Right lung (tissue), 10 donors: Measurements from ENCODE around the gene RAB9B. TPM values are rescaled to one million over a fixed set of nuclear protein-coding genes. Genes with fewer than 3 reads are reported as not detected.
A peak's percentile ranks its signal among the peaks of the same experiment; 100 is the strongest.
"Not testable (repeated sequence)": the region's sequence is repeated elsewhere in the genome, so short reads cannot be mapped to it uniquely, and the experiment has no call there.

Source experiments
- DNase-seq, 2 donors: peaks; one replicate each; pipeline ENCODE4 v3.0.0-alpha.2; 2013
- long read RNA-seq, 8 donors: transcript quantifications; one replicate each; lab custom pipeline, GENCODE V29; 2026
- polyA plus RNA-seq, 5 donors: library from polyadenylated mRNA; unstranded; fragments of 120-200 nt; gene quantifications; one replicate each; pipeline versions ENCODE4 v1.2.1 to v1.2.3, GENCODE V29; 2013; ENCODE audit warnings: inconsistent platforms in 1 of 5, low replicate concordance in 1 of 5; ENCODE audit not compliant: insufficient read length in 5 of 5, insufficient read depth in 1 of 5

RAB9B gene, protein sequence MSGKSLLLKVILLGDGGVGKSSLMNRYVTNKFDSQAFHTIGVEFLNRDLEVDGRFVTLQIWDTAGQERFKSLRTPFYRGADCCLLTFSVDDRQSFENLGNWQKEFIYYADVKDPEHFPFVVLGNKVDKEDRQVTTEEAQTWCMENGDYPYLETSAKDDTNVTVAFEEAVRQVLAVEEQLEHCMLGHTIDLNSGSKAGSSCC
- 1 to 10 TPM; 2.7 to 3.6 (median 3.1) TPM for polyA plus RNA-seq
- long read RNA-seq, donor 1, partial matches to known transcripts: 0 of 1 reads
- long read RNA-seq, donor 1, other reads (novel, unspliced or antisense): 0 of 1 reads
- long read RNA-seq, donor 2: 0 reads
- long read RNA-seq, donor 3: 0 reads
- long read RNA-seq, donor 4: 0 reads
- long read RNA-seq, donor 5, partial matches to known transcripts: 0 of 1 reads
- long read RNA-seq, donor 5, other reads (novel, unspliced or antisense): 0 of 1 reads
- long read RNA-seq, donor 6, partial matches to known transcripts: 0 of 2 reads
- long read RNA-seq, donor 6, other reads (novel, unspliced or antisense): 0 of 2 reads
- long read RNA-seq, donor 7, partial matches to known transcripts: 63 of 63 reads
- long read RNA-seq, donor 7, other reads (novel, unspliced or antisense): 0 of 63 reads
- long read RNA-seq, donor 8: 0 reads

DNA sequence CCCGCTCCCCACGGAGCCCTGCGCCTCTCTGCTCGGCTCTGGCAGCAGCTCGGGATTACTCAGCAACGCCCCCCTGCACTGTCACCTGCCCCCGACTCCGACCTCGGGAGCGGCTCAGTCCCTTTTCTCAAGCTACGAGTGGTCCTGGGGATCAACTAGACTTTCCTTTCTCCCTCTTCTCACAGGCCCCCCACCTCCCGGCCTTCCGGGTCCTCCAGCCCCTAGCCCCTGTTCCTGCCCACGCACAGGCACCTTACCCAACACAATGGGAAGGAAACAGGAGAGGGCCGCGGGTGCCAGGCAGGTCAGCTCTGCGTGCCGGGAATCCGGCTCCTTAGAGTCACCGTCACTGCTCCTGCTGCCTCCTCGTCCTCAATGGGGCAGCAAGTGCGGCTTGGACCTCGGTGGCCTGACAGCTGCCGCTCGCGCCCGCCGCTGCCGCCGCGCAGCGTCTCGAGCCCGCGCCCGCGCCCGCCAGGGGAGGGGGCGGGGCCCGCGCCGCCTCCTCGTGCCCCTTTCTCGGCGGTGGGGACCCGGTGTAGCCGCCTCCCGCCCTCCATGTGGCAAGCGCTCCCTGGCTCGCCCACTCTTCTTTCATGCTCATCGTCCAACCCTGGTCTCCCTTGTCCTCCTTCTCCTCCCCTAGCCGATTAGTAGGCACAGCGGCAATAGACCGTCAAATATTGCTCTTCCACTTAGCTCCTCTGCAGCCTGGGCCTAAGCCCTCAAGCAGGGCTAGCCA, at the start of gene RAB9B:
TSS of gene RAB9B (minus strand) at position 455 of the 742 bp plus-strand sequence. CDS start 6,473 bp downstream, outside the sequence.
- DNase-seq: peak in 1 of 2 donors; percentile 39

DNA sequence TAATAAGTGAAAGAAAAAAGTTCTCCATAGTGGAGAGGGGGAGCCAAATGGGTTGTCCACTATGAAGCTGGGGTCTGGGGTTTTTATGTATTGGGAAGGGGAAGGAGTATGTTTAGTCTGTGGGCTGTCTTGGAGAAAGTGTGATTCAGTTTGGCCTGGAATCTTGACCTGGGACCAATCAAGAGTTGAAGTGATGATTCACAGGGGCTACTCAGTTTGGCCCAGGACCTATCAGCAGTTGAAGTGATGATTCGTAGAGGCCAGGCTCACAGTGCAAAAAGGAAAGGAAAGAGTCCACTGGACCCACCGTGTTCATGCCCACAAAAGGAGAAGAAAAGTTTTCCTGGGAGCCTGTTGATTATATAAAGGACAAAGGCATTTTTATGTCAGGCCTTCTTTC, 47.3 kb upstream of the RAB9B start:
- DNase-seq: no peak

DNA sequence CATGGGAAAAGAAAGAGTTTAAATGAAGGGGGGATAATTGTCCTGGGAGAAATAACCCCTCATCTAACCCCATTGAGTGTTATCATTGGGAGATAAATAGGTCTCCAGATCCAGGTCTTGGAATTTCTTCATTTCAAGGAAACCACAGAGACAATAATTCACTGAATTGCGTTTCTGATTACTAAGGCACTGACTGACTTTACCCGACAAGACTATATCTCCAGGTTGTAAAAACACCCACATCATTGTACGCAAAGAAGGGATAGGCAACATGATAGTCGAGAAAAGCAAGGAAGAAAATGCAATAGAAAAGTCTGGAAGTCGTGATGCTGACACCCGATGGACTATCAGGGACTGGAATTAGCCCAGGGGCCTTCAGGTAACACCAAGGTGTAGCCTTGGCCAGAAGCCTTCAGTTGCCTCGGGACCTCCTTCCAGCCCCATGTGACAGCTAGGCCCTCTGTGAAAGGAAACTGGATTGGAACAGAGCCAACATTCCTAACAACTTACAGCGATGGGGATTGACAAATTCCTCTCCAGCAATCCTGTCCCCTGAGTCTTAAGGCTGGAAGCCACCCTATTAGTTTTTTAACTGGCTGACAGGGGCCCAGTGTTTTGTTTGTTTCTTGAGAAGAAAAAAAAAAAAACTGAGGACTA, 46.5 kb upstream of the RAB9B start:
- no peak for DNase-seq

DNA sequence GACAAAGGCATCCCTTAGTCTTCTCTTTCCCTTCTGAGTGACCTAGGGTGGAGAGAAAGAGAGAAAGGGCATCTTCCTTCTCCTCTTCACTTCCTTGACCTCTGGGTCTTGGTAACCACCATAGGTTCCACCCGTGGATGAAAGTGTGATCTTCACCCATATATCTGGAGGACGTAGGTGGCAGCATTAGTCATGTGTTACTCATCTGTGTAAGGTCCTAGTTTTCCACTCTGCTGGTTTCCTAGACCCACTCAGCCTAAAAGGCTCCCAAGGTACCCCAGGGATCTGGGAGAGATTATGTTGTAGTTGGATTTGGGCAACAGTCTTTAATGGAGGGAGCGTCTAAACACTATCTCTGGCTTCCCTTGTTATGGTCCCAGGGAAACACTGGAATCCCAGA, 45.5 kb upstream of the RAB9B start:
- no peak for DNase-seq

DNA sequence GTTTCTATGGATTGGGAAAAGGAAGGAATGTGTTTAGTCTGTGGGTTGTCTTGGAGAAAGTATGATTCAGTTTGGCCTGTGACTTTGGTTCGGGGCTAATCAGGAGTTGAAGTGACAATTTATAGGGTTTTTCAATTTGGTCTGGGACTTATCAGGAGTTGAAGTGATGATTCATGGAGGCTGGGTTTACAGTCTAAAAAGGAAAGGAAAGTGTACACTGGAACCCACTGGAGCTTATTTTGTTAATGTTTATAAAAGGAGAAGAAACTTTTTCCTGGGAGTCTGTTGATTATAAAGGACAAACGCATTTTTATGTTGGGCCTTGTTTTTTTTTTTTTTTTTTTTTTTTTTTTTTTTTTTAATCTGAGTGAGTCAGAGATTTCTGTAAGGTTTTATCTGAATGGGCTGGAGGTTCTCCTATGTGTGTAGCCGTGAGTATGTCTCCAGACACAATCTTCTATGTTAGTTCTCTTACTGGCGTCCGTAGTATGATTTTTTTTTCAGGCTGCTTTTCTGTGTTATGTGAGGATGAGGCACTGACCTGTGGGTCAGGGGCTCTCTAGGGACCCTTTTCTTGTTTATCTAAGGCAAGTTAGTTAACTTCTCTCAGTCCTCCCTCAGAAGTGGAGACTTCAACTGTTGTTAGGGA, 33.0 kb upstream of the RAB9B start:
- no peak for DNase-seq

DNA sequence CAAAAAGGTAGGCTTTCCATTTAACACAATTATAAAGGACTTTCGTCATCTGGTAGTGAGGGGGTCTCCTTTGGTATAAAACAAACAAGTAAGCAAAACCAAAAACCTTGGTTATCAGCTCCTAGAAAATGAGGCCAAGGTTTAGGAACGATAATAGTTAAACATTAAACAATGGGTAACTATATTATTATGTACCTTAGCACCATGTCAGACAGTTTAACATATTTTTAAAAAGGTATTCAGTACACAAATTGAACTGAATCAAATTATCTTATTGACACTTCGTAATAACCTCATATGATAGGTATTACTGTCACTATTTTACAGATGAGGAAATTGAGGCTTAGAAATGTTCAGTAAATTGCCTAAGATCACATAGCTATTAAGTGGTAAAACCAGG, 32.1 kb upstream of the RAB9B start:
- DNase-seq: no peak

DNA sequence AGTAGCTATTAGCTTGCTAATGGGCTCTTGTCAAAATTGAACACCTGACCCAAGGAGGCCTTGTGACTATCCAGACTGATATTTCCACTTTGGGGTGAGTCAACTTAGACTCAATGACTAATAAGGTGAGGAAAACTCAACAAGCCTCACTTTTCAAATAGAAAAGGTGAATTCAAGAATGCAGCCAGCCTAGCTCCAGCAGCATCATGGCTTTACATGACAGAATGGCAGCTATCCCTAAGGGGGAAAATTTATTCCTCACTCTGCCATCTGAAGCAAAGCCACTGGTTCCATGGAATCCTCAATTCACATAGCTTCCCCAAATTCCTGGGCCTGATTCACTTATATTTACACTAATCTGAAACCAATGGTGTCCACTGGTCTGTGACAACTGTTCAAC, 29.1 kb upstream of the RAB9B start:
- DNase-seq: no peak

DNA sequence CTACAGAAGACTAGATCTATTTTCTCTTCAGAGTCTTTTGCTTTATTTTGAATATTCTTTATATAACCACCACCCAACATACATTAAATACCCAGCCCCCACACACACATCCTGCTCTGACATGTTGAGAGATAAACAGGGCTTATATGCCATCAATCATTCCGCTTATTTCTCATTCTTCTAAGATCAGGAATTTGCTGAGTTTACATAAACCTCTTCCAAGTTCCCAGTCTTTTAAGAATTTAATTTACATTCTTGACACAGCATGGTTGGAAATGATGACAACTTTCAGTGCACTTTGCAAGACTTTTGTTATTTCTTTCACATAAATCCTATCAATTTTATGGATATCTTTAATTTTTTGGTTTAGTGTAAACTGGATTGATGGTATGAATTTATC, 17.5 kb upstream of the RAB9B start:
- DNase-seq: no peak

DNA sequence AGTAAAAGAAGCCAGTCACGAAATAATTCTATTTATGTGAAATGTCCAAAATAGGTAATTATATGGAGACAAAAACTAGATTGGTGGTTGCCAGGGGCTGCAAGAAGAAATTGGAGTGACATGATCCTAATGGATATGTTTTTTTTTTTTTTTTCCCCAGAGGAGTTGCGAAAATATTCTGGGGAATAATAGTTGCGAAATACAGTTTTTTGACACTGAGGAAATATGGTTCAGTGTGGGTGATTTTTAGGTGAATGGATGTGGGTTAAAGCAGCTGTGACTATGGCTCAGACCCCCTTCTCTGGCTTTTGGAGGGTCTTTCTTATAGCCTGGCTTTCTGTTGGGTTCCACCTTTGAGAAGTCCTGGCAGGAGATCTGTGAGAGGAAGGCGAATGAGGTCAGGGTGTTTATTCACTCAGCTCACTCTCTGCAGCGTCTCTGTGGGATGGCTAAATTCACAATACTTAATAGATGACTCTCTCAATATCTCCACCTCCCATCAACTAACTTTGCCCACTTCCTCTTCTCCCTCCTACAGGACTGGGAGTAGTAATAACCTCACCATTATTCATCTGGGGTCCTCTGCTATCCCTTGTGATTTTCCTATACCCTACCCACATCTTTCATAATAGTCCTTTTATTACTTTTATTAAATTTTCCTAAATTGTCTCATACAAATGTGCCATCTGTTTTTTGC, 15.3 kb upstream of the RAB9B start:
- no peak for DNase-seq

DNA sequence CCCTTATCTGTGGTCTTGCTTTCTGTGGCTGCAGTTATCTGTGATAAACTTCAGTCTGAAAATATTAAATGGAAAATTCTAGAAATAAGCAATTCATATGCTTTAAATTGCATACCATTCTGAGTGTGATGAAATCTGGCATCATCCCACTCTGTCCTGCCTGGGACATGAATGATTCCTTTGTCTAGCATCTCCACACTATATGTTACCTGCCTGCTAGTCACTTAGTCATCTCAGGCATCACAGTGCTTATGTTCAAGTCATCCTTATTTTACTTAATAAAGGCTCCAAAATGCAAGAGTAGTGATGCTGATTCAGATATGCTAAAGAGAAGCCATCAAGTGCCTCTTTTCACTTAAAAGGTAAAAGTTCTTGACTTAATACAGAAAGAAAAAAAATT, 14.3 kb upstream of the RAB9B start:
- no peak for DNase-seq

DNA sequence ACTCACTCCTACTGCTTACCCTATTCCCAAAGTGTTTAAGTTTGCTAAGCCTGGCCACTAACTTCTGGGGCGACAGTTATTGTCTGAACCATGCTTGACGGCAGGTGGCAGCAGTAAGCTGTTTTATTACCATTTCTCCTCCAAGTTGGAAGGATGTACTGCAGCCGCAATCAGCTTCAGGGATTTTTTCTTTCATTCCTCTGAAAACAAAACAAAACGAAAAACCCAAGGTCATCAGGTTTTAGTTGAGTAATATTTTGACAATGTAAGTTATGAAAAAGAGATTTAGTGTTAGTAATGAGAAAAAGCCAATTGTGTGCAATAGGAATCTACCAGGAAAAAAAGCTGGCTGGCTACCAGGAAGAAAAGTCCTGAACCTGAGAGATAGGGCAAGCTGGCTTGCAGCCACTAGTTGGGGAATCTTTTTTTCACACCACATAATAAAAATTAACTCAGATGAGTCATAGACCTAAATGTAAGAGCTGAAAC, 13.2 kb upstream of the RAB9B start:
- peak; percentile 30 to 45 for DNase-seq

DNA sequence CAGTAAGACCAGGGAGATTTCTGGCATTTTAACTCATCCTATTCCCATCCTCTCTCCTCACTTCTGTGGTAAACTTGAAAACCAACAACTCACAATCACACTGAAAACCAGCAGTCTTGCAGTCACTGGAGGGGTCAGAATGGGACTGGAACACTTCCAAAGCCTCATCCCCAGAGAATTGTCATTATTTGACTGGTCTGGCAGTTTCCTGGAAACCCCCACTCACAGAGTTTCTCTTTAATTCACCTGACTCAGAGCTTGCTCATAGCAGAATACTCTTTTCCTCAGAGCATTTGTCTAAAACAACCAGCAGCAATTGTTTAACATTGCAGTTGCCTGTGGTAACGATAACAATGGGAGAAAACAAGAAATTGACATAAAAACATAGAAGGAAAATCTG, 7.3 kb upstream of the RAB9B start:
- DNase-seq: no peak

DNA sequence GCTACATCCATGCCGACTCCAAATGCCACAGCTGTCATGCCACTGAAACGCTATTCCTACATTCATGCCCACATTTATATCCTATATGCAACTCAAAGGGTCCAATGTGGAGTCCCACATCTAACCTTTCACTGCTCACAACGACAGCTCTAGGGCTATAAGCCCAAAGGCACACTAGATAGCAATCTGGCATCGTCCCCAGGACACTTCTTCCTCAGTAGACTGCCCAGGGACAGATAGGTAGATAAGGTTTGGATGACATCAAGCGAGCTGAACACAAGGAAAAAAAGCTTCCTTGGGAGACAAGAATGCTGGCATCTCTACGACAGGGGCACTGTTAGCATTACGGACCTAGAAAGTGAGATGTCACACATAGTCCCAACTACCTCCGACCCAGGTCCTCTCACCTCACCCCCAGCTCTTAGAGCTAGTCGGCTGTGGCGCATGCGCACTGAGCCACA, 685 bp downstream of the RAB9B start:
- DNase-seq: peak in 1 of 2 donors; percentile 31

DNA sequence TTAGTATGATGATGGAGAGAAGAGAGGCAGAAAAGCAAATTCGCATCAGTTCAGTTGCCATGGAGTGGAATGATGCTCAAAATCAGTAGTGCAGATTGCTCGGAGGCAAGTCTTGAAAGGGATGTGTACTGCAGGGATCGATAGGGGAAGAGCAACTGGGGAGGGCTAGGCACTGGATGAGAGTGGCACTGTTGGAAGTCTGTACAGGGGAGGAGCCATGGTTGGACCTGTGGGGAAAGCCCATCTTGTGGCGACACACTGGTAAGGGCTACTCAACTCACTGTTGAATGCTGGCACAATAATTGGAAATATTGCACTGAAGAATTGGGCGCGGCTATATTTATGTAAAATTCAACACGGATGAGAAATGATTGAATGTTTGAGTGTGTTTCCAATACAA, 1.2 kb downstream of the RAB9B start:
- no peak for DNase-seq

DNA sequence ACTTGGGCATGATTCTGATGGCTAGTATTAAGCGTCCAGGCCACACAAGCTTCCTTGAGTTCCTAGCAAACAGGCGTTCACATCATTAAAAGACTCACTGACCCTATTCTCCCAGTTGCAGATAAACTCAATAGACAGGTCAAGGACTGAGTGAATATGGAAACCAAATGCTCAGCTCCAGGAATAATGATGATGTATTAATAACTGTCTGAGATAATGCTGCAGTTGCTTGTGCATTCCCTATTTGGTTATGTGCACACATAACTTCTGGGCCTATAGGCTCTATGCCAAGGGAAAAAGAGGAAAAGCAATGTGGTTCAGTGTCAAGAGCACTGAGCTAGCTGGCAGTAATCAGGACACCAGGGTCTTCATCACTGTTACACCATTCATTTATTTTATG, 3.5 kb downstream of the RAB9B start:
- DNase-seq: no peak

DNA sequence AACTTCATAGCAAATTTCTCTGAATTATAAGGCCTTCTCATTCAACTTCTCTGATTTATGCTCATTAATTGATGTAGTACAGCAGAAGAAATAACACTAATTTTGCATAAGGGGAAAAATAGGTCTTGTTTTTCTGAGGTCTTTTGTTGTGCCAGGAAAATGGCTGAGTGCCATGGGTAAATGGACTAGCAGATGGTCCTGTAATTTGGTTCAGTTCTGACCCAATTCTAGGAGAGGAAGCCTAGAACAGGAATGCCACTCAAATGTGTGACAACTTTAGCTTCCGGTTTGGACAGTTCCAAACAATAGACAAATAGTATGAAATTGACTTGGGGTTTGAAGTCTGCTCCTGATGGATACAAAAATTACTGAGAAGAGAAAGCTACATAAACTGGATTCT, 6.2 kb downstream of the RAB9B start:
- DNase-seq: no peak

DNA sequence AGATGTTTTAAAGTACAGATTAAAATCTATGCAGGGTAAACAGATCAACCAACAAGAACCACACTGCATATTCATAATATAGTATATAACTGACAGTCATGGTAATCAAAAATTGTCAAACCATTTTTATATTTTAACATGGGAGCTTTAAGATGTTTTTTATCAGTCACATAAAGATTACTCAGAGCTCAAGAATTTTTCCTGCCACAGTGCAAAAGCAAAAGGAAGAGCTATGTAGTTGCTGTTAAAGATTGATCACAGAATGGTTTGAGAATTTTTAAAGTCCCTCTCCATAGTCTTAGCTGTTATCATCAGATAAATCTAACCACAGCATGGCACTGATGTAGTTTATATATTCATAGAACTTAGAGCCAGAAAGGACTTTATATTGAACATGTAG, 8.5 kb downstream of the RAB9B start:
- DNase-seq: no peak

DNA sequence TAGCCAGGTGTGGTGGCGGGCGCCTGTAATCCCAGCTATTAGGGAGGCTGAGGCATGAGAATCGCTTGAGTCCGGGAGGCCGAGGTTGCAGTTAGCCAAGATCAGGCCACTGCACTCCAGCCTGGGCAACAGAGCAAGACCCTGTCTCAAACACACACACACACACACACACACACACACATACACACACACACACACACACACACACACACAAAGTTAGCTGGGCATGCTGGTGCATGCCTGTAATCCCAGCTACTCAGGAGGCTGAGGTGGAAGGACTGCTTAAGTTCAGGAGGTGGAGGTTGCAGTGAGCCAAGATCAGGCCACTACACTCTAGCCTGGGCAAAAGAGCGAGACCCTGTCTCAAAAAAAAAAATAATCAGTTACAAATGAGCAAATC, 11.3 kb downstream of the RAB9B start:
- DNase-seq: not testable (repeated sequence)

DNA sequence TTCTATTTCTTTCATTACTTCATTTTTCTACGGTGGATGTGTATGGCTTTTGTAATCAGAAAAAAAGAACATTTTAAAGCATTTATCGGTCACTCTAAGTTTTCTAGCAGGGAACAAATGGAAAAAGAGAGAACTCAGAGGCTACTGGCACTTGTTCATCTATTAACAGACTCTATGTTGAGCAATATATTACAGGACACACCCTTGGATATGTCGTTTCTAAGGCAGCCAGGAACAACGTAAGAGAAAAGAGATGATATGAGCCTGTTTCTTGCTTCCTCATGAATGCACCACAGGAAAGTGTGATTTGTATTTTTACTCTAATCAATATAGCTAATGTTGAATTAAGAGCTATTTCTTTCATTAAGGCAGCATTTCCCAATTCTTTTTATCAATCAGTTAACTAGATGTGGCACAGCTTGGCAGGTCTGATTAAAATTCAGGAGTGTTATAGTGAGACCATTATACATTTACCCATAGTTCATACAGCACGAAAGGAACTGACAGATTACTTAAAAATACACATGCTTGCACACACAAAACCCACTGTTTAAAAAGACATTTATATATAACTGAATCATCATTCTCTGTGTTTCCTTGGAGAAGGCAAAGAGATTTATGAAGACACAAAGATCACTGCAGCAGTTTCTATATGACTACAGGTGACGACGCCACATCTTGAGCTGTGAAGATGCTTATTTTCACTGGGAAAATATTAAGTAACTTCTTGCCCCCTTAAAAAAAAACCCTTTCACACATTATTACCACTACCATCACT, 13.0 kb downstream of the RAB9B start:
- DNase-seq: no peak

DNA sequence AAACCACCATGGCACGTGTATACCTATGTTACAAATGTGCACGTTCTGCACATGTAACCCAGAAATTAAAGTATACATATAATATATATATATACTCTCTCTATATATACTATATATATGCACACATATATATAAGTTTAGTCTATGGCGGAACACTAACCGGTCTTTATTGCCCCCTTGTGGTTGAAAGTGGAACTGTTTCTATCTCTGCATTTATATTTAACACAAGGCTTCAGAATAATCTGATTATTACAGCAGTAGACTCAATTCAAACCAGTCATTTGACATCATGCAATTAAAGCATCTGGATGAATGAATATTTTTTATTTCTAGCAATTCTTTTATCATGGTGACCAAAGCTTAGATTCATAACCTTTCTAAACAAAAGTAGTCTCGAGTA, 14.6 kb downstream of the RAB9B start:
- peak; percentile 20 to 56 for DNase-seq
